ENCODE measurements around the gene SPHK1. TPM values are rescaled to one million over a fixed set of nuclear protein-coding genes. Genes with fewer than 3 reads are reported as not detected.
"Not testable (repeated sequence)": the region's sequence is repeated elsewhere in the genome, so short reads cannot be mapped to it uniquely, and the experiment has no call there.

SPHK1 gene
- total and polyA plus RNA-seq, 3 donors from 2014 or later, result 8.0 to 17.7 (median 14.7) TPM

DNA sequence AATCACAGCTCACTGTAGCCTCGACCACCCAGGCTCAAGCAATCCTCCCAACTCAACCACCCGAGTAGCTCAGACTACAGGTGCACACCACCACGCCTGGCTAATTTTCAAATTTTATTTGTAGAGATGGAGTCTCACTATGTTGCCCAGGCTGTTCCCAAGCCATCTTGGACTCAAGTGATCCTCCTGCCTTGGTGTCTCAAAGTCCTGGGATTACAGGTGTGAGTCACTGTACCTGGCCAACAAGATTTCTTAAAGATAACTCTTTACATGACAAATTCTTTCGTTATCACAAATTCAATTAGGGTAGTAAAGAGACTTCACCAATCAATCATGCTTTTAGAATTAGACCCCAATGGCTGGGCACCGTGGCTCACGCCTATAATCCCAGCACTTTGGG is 43.1 kb upstream of the SPHK1 start:
- H3K9me3 ChIP-seq, result no peaks in the 10 kb centered on the region
- no peak for TF ChIP-seq POLR2A (IDR thresholded peaks at IDR 0.05)
- TF ChIP-seq, protein P1, sequence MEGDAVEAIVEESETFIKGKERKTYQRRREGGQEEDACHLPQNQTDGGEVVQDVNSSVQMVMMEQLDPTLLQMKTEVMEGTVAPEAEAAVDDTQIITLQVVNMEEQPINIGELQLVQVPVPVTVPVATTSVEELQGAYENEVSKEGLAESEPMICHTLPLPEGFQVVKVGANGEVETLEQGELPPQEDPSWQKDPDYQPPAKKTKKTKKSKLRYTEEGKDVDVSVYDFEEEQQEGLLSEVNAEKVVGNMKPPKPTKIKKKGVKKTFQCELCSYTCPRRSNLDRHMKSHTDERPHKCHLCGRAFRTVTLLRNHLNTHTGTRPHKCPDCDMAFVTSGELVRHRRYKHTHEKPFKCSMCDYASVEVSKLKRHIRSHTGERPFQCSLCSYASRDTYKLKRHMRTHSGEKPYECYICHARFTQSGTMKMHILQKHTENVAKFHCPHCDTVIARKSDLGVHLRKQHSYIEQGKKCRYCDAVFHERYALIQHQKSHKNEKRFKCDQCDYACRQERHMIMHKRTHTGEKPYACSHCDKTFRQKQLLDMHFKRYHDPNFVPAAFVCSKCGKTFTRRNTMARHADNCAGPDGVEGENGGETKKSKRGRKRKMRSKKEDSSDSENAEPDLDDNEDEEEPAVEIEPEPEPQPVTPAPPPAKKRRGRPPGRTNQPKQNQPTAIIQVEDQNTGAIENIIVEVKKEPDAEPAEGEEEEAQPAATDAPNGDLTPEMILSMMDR (IDR thresholded peaks at IDR 0.05), result no peak
- H3K27ac ChIP-seq, result no peak overlapping the region
- H3K4me3 ChIP-seq, result no peak overlapping the region
- H3K27me3 ChIP-seq, result no peaks in the 10 kb centered on the region
- no peak for DNase-seq
- H3K4me1 ChIP-seq, result peaks cover 18% of the 10 kb centered on the region
- intact Hi-C loops (cut with DNase I; ENCODE audit: low total_unique reads), result no loop called here
- H3K36me3 ChIP-seq (ENCODE audit: low read depth, missing control alignments), result no peaks in the 10 kb centered on the region
- 95 to 96% methylated on average over 6 of the region's 6 CpGs for WGBS, 2 donors

DNA sequence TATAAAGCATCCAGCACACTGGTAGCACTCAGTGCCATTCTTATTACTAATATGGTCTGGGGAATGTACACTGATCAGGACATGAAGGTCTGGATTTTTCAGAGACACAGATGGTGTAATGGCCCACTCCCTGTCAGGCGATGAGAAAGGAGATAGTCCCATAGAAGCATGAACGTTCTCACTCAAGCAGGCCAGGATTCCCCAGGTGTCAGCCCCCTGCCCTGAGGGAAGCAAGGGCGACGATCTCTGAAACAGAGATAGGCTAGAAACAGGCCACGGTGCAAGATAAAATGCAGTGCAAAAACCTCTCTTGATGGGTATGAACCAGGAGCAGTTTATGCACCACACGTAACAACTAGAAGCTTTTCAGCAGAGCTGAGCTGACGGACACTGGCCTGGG is 41.3 kb upstream of the SPHK1 start:
- no peak for DNase-seq
- TF ChIP-seq POLR2A (IDR thresholded peaks at IDR 0.05), result no peak
- TF ChIP-seq, protein P1 (IDR thresholded peaks at IDR 0.05), result no peak
- no peak overlapping the region for H3K27ac ChIP-seq
- intact Hi-C loops (cut with DNase I; ENCODE audit: low total_unique reads), result no loop called here
- no peaks in the 10 kb centered on the region for H3K9me3 ChIP-seq
- no peaks in the 10 kb centered on the region for H3K36me3 ChIP-seq (ENCODE audit: low read depth, missing control alignments)
- 87 to 93% methylated on average over 7 of the region's 7 CpGs for WGBS, 2 donors
- H3K4me3 ChIP-seq, result no peak overlapping the region
- no peaks in the 10 kb centered on the region for H3K27me3 ChIP-seq
- H3K4me1 ChIP-seq, result peaks cover 5% of the 10 kb centered on the region

DNA sequence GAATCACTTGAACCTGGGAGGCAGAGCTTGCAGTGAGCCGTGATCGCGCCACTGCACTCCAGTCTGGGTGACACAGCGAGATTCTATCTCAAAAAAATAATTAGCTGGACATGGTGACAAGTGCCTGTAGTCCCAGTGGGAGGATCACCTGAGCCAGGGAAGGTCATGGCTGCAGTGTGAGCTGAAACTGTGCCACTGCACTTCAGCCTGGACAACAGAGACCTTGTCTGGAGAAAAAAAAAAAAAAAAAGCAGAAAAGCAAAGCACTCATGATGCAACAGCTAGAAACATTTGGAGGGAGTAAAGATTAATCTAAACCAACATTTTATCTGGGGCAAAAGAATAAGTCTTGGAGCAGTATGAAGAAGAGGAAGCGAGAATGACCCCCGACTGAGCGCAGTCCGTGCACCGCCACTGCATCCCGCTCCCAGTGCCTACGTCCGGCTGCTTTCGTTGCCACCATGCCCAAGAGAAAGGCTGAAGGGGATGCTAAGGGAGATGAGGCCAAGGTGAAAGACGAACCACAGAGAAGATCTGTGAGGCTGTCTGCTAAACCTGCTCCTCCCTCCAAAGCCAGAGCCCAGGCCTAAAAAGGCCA is 38.9 kb upstream of the SPHK1 start:
- Histone ChIP-seq H3K27me3 (no peaks in the 10 kb centered on the region), H3K4me1 (peaks cover 3% of the 10 kb centered on the region), H3K36me3 (ENCODE audit: low read depth, missing control alignments) (no peaks in the 10 kb centered on the region), H3K27ac (no peak overlapping the region), H3K4me3 (no peak overlapping the region), H3K9me3 (no peaks in the 10 kb centered on the region)
- WGBS, 2 donors, result 65 to 83% methylated on average over 14 of the region's 14 CpGs
- DNase-seq, result peak; percentile 36
- intact Hi-C loops (cut with DNase I; ENCODE audit: low total_unique reads), result no loop called here
- TF ChIP-seq POLR2A (IDR thresholded peaks at IDR 0.05), result no peak
- TF ChIP-seq, protein P1 (IDR thresholded peaks at IDR 0.05), result no peak

DNA sequence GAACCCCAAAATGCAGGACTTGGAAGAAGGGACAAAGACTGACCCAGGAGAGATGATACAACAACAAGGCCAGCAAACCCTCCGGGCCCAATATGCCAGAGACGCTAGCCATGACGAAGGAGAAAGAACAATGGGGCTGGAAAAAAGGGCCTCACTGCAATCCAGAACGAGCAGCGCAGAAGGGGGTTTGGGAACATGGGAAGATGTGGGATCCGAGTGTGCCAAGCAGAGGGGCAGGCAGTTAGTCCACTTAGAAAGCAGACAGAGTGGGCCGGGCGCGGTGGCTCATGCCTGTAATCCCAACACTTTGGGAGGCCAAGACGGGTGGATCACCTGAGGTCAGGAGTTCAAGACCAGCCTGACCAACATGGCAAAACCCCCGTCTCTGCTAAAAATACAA is 37.5 kb upstream of the SPHK1 start:
- H3K27me3 ChIP-seq; DNase-seq; H3K27ac ChIP-seq; H3K9me3 ChIP-seq; H3K36me3 ChIP-seq (ENCODE audit: low read depth, missing control alignments); H3K4me3 ChIP-seq; intact Hi-C loops (cut with DNase I; ENCODE audit: low total_unique reads): not testable (repeated sequence)
- H3K4me1 ChIP-seq, result peaks cover 10% of the 10 kb centered on the region
- 93 to 94% methylated on average over 11 of the region's 11 CpGs for WGBS, 2 donors

DNA sequence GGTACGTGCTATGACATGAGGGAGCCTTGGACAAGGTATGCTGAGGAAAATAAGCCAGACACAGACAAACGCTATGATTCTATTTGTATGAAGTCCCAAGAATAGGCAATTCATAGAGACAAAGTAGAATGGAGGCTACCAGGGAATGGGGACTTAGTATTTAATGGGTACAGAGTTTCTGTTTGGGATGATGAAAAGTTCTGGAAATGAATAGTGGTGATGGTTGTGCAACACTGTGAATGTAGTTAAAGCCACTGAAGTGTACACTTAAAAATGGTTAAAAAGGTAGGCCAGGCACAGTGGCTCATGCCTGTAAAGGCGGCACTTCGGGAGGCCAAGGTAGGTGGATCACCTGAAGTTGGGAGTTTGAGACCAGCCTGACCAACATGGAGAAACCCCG is 33.9 kb upstream of the SPHK1 start:
- Histone ChIP-seq H3K4me3 (no peak overlapping the region), H3K36me3 (ENCODE audit: low read depth, missing control alignments) (no peaks in the 10 kb centered on the region), H3K27me3 (no peaks in the 10 kb centered on the region), H3K4me1 (peaks cover 16% of the 10 kb centered on the region), H3K9me3 (no peaks in the 10 kb centered on the region), H3K27ac (no peak overlapping the region)
- WGBS, 2 donors, result 90% methylated on average over 5 of the region's 5 CpGs
- no peak for DNase-seq
- intact Hi-C loops (cut with DNase I; ENCODE audit: low total_unique reads), result no loop called here
- TF ChIP-seq, protein P1 (IDR thresholded peaks at IDR 0.05), result no peak
- no peak for TF ChIP-seq POLR2A (IDR thresholded peaks at IDR 0.05)
